Astrocyte of the cerebellum (primary cell): ENCODE data around the gene CENPP.

Source experiments
- DNase-seq: peaks from one replicate; pipeline ENCODE4 v3.0.0-alpha.2; 2011; ENCODE audit warnings: low read depth
- H3K4me3 ChIP-seq: 2 replicates; pipeline ENCODE4 v1.5.1; 2011; ENCODE audit warnings: mild to moderate bottlenecking, low read depth, low read length, moderate library complexity
- in situ Hi-C: cut with HindIII; loops from 2 replicates; pipeline ENCODE4 v1.10.0; 2017; ENCODE audit warnings: low sequenced_read_pairs
- TF ChIP-seq, protein P1 (sequence below): IDR thresholded peaks from 2 replicates; pipeline ENCODE4 v1.5.1; 2012; ENCODE audit warnings: low read length, low read depth, moderate library complexity, mild to moderate bottlenecking; ENCODE audit errors: missing control alignments

The CENPP gene

DNA sequence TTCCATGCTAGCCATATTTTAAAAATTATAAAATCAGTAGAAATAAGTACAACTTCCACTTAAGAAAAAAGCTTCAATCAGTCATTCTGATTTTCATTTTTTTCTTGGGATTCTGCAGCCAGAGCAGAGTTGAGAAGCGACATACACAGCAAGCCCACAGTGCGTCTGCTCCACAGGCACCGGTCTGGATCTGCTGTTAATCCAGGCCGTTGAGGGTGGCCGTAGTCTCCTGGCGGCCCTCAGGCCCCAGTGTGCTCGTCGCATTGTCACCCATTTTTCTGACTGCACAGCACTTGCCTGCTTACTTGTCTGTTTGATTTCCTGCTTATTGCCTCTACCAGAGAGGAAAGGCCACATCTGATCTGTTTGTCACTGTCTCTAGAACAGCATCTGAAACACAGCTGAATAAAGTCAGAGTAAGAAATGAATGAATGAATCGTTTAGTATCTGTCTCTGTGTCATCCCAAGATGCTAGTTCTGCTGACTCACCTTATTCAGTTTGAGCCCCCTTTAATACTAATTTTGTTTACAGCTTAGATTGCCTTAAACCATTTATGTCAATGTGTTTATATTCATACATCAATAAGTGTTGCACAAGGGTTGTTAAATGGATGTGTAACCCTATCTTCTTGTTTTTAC, 168.1 kb downstream of the CENPP start:
- no peak for DNase-seq
- TF ChIP-seq, protein P1, sequence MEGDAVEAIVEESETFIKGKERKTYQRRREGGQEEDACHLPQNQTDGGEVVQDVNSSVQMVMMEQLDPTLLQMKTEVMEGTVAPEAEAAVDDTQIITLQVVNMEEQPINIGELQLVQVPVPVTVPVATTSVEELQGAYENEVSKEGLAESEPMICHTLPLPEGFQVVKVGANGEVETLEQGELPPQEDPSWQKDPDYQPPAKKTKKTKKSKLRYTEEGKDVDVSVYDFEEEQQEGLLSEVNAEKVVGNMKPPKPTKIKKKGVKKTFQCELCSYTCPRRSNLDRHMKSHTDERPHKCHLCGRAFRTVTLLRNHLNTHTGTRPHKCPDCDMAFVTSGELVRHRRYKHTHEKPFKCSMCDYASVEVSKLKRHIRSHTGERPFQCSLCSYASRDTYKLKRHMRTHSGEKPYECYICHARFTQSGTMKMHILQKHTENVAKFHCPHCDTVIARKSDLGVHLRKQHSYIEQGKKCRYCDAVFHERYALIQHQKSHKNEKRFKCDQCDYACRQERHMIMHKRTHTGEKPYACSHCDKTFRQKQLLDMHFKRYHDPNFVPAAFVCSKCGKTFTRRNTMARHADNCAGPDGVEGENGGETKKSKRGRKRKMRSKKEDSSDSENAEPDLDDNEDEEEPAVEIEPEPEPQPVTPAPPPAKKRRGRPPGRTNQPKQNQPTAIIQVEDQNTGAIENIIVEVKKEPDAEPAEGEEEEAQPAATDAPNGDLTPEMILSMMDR = no peak
- in situ Hi-C loops = no loop called here
- no peak overlapping the region for H3K4me3 ChIP-seq

DNA sequence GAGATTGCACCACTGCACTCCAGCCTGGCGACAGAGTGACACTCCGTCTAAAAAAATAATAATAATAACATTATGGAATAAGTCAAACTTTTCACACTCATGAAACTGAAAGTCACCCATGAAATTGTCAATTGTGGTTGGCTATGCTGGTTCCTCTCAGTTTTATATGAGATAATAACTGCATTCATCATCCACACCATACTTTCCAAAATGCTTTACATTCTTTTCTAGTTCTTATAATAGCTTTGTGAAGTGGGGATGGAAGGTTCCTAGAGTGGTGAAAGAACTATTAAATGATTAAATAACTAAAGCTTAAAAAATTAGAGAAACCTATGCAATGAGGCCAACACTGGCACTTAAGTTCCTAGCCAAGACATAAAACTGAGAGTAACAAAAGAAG, 169.1 kb downstream of the CENPP start:
- TF ChIP-seq, protein P1 = no peak
- no peak for DNase-seq
- no peak overlapping the region for H3K4me3 ChIP-seq
- in situ Hi-C loops = no loop called here

DNA sequence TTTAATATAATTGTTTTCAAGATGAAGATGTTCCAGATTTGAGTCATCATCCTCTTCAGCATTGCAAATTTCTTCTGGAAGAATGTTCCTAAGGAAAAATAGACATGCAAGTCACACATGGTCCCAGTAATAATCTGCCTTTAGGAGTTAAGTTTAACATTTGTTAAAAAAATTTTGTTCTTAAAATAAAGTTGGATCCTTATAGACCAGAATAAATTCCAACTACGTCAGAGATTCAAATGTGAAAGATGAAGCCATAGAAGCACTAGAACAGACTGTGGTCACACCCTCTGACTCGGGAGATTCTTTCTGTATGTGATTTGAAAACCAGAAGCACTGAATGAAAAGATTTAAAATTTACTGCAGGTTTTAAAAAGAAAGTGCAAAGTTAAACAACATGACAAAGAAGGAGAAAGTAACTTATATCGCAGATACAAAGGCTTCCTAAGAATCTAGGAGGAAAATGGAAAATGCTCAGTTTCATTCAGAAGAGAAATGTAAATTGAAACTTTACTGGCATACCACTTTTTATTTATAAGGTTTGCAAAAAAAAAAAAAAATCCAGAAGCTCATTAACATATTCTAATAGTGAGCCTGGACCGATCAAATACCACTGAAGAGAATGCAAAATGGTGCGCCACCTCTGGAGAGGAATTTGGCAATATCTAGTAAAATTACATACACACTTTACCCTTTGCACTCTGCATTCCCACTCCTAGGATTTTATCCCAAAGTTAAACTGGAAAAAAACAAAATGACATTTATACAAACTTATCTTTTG, 170.8 kb downstream of the CENPP start:
- H3K4me3 ChIP-seq = no peak overlapping the region
- in situ Hi-C loops = no loop called here
- TF ChIP-seq, protein P1 = no peak

DNA sequence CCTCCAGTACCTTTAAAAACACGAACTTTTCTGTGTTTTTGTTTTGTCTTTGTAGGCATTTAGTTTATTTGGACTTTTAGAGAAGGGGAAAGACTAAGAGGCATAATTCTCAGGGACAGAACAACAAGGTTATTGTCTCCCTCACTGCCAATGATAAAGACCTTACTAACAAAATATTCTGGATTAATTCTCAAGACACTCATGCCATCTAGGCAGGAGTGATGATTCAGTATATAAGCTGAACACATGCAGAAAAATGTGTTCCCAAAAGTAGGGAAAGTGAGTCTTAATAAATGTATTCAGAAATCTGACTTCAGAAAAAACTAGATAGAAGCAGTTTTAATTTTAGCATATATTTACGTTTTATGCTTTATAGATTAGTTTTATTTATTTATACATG, 173.9 kb downstream of the CENPP start:
- in situ Hi-C loops = no loop called here
- TF ChIP-seq, protein P1 = no peak
- no peak overlapping the region for H3K4me3 ChIP-seq
- DNase-seq = no peak

More for the DNA sequence above, 170.8 kb downstream of the CENPP start:
- no peak for DNase-seq

DNA sequence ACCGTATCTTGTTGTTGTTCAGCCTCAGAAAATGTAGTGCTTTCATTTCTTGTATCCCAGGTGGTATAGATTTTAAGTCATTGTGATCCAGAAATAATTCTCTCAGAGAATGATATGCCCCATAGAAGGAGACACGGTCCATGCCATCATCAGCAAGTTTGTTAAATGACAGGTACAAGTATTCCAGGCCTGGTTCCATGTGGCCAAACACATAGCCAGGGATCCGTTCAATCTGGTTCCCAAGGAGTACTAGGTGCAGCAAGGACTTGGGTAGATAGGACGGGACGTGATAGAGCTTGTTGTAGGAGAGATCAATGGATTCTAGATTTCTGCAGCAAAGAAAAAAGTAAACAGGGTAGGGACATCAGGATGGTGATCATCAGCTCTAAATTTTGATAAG, 175.0 kb downstream of the CENPP start:
- TF ChIP-seq, protein P1 = no peak
- in situ Hi-C loops = no loop called here
- no peak for DNase-seq
- no peak overlapping the region for H3K4me3 ChIP-seq

DNA sequence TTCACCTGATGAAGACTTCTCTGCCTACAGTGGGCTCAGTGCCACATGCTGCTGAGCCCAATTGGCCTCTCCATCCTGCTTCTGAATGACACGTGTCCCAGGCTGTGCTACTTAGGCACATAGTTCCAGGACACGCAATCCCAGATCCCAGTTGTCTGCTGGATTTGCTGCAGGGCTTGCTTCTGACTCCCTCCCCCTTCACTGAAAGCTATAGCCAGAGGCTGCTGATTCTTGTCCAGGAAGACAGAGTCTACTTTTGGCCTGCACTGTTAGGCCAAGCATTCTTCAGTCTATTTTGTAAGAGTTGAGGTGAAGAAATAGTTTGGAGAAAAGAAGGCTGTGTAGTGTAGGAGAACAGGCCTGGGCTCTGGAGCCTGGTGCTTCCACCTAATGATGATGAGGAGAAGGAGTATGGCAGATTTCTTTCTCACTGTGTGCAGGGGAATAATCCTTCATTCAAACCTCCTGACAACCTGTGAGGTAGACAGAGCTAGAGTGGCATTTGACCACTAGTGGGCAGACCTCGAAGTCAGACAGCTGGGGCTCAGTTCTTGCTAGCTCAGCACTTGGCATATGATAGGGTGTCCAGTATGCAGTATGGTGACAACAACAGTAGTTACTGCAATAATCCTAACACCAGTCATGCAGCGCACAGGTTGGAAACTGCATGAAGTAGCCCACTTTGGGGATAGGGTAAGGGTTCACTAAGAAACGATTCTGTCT, 176.1 kb downstream of the CENPP start:
- DNase-seq = no peak
- H3K4me3 ChIP-seq = no peak overlapping the region
- TF ChIP-seq, protein P1 = peak; percentile 32
- in situ Hi-C loops = no loop called here
